ENCODE measurements around the gene PRM1. TPM values are rescaled to one million over a fixed set of nuclear protein-coding genes. Genes with fewer than 3 reads are reported as not detected.

Gene PRM1
- total and polyA plus RNA-seq, 2 of the 13 experiments (the other 11 are each of a cell fraction or from before 2014, with no cell fraction given), result not detected

DNA sequence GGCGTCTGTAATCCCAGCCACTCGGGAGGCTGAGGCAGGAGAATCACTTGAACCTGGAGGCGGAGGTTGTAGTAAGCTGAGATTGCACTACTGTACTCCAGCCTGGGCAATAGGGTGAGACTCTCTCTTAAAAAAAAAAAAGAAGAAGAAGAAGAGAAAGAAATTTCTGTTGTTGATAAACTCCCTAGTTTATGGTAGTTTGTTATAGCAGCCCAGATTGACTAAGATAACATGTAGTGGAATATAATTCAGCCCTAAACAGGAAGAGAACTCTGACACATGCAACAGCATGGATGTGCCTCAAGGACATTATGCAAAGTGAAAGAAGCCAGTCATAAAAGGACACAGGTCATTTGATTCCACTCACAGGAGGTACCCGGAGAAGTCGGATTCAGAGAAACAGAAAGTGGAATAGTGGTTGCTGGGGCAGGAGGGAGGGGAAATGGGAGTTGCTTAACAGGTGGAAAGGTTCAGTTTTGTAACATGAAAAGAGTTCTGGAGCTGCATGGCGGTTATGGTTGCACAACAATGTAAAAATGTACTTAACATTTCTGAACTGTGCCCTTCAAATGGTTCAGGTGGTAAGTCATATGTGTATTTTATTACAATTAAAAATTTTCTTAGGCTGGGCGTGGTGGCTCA, 26.0 kb upstream of the PRM1 start (continued):
- TF ChIP-seq, protein P1, sequence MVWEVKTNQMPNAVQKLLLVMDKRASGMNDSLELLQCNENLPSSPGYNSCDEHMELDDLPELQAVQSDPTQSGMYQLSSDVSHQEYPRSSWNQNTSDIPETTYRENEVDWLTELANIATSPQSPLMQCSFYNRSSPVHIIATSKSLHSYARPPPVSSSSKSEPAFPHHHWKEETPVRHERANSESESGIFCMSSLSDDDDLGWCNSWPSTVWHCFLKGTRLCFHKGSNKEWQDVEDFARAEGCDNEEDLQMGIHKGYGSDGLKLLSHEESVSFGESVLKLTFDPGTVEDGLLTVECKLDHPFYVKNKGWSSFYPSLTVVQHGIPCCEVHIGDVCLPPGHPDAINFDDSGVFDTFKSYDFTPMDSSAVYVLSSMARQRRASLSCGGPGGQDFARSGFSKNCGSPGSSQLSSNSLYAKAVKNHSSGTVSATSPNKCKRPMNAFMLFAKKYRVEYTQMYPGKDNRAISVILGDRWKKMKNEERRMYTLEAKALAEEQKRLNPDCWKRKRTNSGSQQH (CRISPR knock-in tag; IDR thresholded peaks at IDR 0.05; ENCODE audit: low read depth), result no peak
- TF ChIP-seq ZNF180 (CRISPR knock-in tag; IDR thresholded peaks at IDR 0.05; ENCODE audit: borderline replicate concordance, low read depth) (no peak), POLR2AphosphoS5 (IDR thresholded peaks at IDR 0.05; ENCODE audit: low read depth, low read length) (no peak), NR1H2 (CRISPR knock-in tag; IDR thresholded peaks at IDR 0.05; ENCODE audit: borderline replicate concordance, low read depth) (no peak), SALL1 (CRISPR knock-in tag; IDR thresholded peaks at IDR 0.05) (peak; percentile 95; the same call in 1 of the 2 replicates), ZNF547 (CRISPR knock-in tag; IDR thresholded peaks at IDR 0.05) (no peak), MXI1 (IDR thresholded peaks at IDR 0.05; ENCODE audit: borderline replicate concordance, low read depth, low read length) (peak; percentile 65; the same call in 1 of the 3 replicates), NR2F6 (IDR thresholded peaks at IDR 0.05) (peak; percentile 84), NR2F6 (CRISPR knock-in tag; IDR thresholded peaks at IDR 0.05) (peak; percentile 88), ZNF44 (CRISPR knock-in tag; IDR thresholded peaks at IDR 0.05) (no peak), ZNF264 (CRISPR knock-in tag; IDR thresholded peaks at IDR 0.05) (peak; percentile 91), ZFP90 (CRISPR knock-in tag; IDR thresholded peaks at IDR 0.05; ENCODE audit: borderline replicate concordance) (peak; percentile 37), KMT2A (CRISPR knock-in tag; IDR thresholded peaks at IDR 0.05) (peak; percentile 23; the same call in 1 of the 2 replicates), DNMT1 (CRISPR knock-in tag; IDR thresholded peaks at IDR 0.05) (no peak), ZNF83 (CRISPR knock-in tag; IDR thresholded peaks at IDR 0.05; ENCODE audit: borderline replicate concordance) (no peak), SIN3A (IDR thresholded peaks at IDR 0.05; ENCODE audit: borderline replicate concordance, low read depth, low read length) (peak; percentile 42; the same call in 1 of the 2 replicates)
- TF ChIP-seq, protein P2, sequence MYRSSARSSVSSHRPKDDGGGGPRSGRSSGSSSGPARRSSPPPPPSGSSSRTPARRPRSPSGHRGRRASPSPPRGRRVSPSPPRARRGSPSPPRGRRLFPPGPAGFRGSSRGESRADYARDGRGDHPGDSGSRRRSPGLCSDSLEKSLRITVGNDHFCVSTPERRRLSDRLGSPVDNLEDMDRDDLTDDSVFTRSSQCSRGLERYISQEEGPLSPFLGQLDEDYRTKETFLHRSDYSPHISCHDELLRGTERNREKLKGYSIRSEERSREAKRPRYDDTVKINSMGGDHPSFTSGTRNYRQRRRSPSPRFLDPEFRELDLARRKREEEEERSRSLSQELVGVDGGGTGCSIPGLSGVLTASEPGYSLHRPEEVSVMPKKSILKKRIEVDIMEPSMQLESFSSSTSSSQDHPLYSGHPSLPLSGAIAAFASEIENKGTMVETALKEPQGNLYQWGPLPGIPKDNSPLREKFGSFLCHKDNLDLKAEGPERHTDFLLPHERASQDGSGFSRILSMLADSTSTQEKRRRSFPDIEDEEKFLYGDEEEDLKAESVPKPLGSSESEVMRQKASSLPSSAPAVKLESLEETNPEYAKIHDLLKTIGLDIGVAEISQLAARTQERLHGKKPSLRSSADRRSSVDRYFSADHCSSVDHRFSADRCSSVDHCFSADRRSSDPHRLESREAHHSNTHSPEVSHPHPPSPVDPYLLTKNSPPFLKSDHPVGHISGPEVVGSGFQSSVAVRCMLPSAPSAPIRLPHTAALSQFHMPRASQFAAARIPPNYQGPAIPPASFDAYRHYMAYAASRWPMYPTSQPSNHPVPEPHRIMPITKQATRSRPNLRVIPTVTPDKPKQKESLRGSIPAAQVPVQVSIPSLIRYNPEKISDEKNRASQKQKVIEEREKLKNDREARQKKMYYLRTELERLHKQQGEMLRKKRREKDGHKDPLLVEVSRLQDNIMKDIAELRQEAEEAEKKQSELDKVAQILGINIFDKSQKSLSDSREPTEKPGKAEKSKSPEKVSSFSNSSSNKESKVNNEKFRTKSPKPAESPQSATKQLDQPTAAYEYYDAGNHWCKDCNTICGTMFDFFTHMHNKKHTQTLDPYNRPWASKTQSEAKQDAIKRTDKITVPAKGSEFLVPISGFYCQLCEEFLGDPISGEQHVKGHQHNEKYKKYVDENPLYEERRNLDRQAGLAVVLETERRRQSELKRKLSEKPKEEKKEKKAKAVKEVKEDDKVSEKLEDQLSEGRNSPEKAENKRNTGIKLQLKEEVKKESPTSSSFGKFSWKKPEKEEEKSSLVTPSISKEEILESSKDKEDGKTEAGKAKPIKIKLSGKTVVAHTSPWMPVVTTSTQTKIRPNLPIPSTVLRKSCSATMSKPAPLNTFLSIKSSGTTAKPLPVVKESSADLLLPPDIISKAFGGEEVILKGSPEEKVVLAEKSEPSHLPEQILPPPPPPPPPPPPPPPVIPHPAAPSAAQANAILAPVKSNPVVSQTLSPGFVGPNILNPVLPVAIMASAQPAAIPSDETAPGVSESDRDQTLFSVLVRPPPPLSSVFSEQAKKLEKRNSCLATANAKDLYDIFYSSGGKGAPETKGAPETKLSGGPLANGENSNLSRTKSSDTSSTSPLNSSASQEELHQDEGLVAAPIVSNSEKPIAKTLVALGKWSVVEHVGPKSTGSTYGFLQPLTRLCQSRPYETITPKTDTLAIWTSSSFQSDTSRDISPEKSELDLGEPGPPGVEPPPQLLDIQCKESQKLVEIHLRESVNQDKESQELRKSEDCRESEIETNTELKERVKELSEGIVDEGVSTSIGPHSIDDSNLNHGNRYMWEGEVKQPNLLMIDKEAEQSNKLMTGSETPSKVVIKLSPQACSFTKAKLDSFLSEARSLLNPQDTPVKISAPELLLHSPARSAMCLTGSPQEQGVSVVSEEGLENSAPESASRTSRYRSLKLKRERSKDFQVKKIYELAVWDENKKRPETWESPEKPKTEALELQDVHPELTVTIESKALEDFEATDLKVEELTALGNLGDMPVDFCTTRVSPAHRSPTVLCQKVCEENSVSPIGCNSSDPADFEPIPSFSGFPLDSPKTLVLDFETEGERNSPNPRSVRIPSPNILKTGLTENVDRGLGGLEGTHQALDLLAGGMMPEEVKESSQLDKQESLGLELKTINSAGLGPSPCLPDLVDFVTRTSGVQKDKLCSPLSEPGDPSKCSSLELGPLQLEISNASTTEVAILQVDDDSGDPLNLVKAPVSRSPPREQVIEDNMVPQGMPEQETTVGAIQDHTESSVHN (CRISPR knock-in tag; IDR thresholded peaks at IDR 0.05), result no peak
- TF ChIP-seq, protein P3, sequence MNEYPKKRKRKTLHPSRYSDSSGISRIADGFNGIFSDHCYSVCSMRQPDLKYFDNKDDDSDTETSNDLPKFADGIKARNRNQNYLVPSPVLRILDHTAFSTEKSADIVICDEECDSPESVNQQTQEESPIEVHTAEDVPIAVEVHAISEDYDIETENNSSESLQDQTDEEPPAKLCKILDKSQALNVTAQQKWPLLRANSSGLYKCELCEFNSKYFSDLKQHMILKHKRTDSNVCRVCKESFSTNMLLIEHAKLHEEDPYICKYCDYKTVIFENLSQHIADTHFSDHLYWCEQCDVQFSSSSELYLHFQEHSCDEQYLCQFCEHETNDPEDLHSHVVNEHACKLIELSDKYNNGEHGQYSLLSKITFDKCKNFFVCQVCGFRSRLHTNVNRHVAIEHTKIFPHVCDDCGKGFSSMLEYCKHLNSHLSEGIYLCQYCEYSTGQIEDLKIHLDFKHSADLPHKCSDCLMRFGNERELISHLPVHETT (CRISPR knock-in tag; conservative IDR thresholded peaks at IDR 0.05), result no peak
- TF ChIP-seq, protein P4, sequence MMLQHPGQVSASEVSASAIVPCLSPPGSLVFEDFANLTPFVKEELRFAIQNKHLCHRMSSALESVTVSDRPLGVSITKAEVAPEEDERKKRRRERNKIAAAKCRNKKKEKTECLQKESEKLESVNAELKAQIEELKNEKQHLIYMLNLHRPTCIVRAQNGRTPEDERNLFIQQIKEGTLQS (CRISPR knock-in tag; IDR thresholded peaks at IDR 0.05), result 0 out of 2 replicates have a peak, but pooled peaks have one; percentile 28
